ENCODE results near the gene LONP2.

DNA sequence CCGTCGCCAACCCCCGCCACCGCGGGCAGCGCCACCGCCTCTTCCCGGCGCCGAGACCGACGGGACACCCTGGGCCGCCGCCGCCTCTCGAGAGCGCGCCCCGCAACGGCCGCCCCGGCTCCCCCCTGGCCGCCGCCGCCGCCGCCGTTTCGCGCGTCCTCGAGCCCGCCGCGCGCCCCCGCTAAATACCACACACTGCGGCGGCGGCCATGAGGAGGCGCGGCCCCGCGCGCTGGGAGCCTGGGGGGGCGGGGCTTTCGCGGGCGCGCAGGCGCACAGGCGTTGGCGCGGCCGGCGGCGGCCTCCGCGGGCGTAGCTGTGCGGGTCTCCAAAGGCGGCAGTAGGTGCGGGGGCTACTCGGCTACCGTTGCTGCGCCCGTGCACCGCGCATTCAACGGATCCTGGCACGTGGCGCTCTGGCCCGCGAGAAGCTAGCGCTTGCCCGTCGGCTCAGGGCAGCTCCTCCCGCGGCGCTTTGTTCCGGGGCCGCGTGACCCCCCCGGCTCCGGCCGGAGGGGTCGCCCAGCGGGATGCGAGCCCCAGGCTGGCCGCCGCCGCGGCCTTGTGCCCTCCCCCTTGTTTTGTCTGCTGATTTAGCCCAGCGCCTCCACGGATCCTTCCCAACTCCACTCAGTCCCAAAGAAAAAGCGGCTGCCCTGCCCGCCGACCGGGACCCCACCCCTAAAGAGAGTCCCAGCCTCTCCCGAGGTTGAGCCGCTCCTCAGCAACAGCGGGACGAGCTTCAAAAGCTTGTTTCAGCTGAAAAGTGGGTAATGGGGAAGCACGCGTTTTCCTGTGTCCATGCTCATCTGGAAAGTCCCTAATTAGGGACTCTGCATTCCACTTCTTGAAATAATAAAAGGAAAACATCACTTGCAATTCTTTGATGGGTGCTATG lies 141.4 kb downstream of the LONP2 start, which contains the start of gene SIAH1:
- TF ChIP-seq, protein P1, sequence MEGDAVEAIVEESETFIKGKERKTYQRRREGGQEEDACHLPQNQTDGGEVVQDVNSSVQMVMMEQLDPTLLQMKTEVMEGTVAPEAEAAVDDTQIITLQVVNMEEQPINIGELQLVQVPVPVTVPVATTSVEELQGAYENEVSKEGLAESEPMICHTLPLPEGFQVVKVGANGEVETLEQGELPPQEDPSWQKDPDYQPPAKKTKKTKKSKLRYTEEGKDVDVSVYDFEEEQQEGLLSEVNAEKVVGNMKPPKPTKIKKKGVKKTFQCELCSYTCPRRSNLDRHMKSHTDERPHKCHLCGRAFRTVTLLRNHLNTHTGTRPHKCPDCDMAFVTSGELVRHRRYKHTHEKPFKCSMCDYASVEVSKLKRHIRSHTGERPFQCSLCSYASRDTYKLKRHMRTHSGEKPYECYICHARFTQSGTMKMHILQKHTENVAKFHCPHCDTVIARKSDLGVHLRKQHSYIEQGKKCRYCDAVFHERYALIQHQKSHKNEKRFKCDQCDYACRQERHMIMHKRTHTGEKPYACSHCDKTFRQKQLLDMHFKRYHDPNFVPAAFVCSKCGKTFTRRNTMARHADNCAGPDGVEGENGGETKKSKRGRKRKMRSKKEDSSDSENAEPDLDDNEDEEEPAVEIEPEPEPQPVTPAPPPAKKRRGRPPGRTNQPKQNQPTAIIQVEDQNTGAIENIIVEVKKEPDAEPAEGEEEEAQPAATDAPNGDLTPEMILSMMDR (IDR thresholded peaks at IDR 0.05; ENCODE audit: low read depth, low read length, missing input control) = no peak
- TF ChIP-seq RAD21 (IDR thresholded peaks at IDR 0.05) = peak; percentile 3 to 27
- TF ChIP-seq, protein P2, sequence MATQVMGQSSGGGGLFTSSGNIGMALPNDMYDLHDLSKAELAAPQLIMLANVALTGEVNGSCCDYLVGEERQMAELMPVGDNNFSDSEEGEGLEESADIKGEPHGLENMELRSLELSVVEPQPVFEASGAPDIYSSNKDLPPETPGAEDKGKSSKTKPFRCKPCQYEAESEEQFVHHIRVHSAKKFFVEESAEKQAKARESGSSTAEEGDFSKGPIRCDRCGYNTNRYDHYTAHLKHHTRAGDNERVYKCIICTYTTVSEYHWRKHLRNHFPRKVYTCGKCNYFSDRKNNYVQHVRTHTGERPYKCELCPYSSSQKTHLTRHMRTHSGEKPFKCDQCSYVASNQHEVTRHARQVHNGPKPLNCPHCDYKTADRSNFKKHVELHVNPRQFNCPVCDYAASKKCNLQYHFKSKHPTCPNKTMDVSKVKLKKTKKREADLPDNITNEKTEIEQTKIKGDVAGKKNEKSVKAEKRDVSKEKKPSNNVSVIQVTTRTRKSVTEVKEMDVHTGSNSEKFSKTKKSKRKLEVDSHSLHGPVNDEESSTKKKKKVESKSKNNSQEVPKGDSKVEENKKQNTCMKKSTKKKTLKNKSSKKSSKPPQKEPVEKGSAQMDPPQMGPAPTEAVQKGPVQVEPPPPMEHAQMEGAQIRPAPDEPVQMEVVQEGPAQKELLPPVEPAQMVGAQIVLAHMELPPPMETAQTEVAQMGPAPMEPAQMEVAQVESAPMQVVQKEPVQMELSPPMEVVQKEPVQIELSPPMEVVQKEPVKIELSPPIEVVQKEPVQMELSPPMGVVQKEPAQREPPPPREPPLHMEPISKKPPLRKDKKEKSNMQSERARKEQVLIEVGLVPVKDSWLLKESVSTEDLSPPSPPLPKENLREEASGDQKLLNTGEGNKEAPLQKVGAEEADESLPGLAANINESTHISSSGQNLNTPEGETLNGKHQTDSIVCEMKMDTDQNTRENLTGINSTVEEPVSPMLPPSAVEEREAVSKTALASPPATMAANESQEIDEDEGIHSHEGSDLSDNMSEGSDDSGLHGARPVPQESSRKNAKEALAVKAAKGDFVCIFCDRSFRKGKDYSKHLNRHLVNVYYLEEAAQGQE (IDR thresholded peaks at IDR 0.05) = no peak
- no peak for TF ChIP-seq GABPA (IDR thresholded peaks at IDR 0.05 in 1 of 2, conservative IDR thresholded peaks at IDR 0.05 in 1 of 2)
- TF ChIP-seq JUND (IDR thresholded peaks at IDR 0.05) = no peak
